RWPE2 (cell line): ENCODE data around the gene SLC41A3.

ENCODE experiments used
- ATAC-seq: fragments of 200-7000 bp; cut with Tn5 transposase; 3 replicates; pipeline ENCODE4 v1.9.1; 2021; ENCODE audit warnings: low read depth
- DNase-seq: peaks from one replicate; pipeline ENCODE4 v3.0.0-alpha.2; 2020; ENCODE audit warnings: low spot score
- H3K27ac ChIP-seq: fragments of 450-650 bp; 2 replicates; pipeline ENCODE4 v1.5.1; 2017; ENCODE audit warnings: mild to moderate bottlenecking; ENCODE audit not compliant: poor library complexity, severe bottlenecking
- H3K27me3 ChIP-seq: fragments of 250-450 bp; sonication (Bioruptor Pico); 2 replicates; pipeline ENCODE4 v1.5.1; 2021; ENCODE audit warnings: mild to moderate bottlenecking, moderate library complexity; ENCODE audit not compliant: insufficient read depth, poor library complexity, severe bottlenecking
- H3K36me3 ChIP-seq: fragments of 250-450 bp; sonication (Bioruptor Pico); 2 replicates; pipeline ENCODE4 v1.5.1; 2020; ENCODE audit warnings: low read depth, mild to moderate bottlenecking, moderate library complexity
- H3K4me1 ChIP-seq: fragments of 250-450 bp; sonication (Bioruptor Pico); 2 replicates; pipeline ENCODE4 v1.5.1; 2021; ENCODE audit warnings: mild to moderate bottlenecking, moderate library complexity; ENCODE audit not compliant: insufficient read depth, poor library complexity, severe bottlenecking
- H3K4me3 ChIP-seq: fragments of 250-450 bp; sonication (Bioruptor Pico); 2 replicates; pipeline ENCODE4 v1.5.1; 2021; ENCODE audit warnings: mild to moderate bottlenecking, moderate library complexity; ENCODE audit not compliant: severe bottlenecking
- H3K9me3 ChIP-seq: fragments of 250-450 bp; sonication (Bioruptor Pico); 2 replicates; pipeline ENCODE4 v1.5.1; 2021; ENCODE audit warnings: mild to moderate bottlenecking, moderate library complexity; ENCODE audit not compliant: severe bottlenecking
- TF ChIP-seq, protein P1 (sequence below): fragments of 450-650 bp; IDR thresholded peaks from one replicate; pipeline ENCODE4 v1.5.1; 2017; ENCODE audit warnings: mild to moderate bottlenecking, moderate library complexity; ENCODE audit not compliant: poor library complexity, severe bottlenecking

Gene SLC41A3

DNA sequence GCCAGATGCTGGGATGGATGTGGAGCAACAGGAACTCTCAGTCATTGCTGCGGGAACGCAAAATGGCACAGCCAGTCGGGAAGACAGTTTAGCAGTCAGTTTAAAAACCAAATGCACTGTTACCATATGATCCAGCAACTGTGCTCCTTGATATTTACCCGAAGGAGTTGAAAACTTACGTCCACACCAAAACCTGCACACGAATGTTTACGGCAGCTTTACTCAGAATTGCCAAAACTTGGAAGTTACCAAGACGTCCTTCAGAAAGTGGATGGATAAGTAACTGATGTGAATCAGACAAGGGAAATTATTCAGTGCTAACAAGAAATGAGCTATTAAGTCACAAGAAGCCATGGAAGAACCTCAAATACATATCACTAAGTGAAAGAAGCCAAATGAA is 36.1 kb upstream of the SLC41A3 start:
- no peaks in the 10 kb centered on the region for H3K9me3 ChIP-seq
- no peak overlapping the region for H3K27ac ChIP-seq
- DNase-seq, result no peak
- H3K4me3 ChIP-seq, result no peak overlapping the region
- H3K4me1 ChIP-seq, result no peaks in the 10 kb centered on the region
- ATAC-seq, result no peak
- no peaks in the 10 kb centered on the region for H3K36me3 ChIP-seq
- TF ChIP-seq, protein P1, sequence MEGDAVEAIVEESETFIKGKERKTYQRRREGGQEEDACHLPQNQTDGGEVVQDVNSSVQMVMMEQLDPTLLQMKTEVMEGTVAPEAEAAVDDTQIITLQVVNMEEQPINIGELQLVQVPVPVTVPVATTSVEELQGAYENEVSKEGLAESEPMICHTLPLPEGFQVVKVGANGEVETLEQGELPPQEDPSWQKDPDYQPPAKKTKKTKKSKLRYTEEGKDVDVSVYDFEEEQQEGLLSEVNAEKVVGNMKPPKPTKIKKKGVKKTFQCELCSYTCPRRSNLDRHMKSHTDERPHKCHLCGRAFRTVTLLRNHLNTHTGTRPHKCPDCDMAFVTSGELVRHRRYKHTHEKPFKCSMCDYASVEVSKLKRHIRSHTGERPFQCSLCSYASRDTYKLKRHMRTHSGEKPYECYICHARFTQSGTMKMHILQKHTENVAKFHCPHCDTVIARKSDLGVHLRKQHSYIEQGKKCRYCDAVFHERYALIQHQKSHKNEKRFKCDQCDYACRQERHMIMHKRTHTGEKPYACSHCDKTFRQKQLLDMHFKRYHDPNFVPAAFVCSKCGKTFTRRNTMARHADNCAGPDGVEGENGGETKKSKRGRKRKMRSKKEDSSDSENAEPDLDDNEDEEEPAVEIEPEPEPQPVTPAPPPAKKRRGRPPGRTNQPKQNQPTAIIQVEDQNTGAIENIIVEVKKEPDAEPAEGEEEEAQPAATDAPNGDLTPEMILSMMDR, result no peak
- no peaks in the 10 kb centered on the region for H3K27me3 ChIP-seq

DNA sequence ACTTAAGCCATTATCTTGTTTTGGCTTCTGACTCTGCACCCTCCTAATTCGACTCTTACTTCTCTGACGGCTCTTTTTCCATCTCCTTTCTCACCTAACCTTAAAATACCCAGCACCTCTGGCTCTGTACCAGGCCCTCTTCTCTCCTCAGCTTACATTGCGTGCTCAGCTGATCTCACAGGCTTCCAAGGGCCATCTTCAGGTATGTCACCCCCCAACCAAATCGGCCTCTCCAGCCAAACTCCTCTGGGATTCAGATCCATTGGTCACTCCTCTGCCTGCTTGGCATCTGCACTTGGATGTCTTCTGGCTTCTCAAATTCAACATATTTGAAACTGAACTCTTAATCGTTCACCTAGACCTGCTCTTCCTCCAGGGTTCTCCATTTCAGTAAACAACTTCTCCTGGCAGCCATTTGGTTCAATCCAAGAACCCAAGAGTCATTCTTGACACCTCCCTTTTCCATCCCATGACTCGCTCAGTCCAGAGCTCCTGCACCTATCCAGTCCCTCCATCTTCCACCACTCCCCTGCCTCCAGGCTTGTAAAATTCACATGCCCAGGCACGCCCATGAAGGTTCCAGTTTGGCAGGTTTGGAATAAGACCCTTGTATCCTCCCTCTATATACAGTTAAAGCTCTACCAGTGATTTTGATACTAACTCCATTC is 35.2 kb upstream of the SLC41A3 start:
- Histone ChIP-seq H3K27ac (no peak overlapping the region), H3K36me3 (no peaks in the 10 kb centered on the region), H3K4me1 (no peaks in the 10 kb centered on the region), H3K27me3 (no peaks in the 10 kb centered on the region), H3K4me3 (no peak overlapping the region), H3K9me3 (no peaks in the 10 kb centered on the region)
- TF ChIP-seq, protein P1, result no peak
- DNase-seq, result no peak
- ATAC-seq, result 0 out of 3 replicates have a peak, but pooled peaks have one; percentile 44

DNA sequence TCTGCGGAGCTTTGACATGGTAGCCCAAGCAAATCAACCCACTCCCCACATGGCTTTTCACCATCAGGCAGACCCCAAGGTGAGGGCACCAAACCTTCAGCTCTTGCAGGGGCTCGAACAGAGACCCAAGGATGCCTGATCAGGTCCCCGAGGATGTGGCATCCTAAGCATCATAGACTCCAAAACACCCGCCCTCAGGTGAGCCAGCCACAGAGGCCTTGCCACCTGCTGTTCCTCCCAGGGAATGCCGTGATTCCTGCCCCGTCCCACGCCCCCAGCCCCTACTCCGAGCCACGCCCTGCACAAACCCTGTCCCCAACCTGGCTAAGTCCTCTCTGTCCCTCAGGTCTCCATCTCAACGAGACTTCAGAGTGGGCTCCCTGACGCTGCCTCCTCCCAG is 34.7 kb upstream of the SLC41A3 start:
- TF ChIP-seq, protein P1, result no peak
- no peak for DNase-seq
- ATAC-seq, result no peak
- no peaks in the 10 kb centered on the region for H3K4me1 ChIP-seq
- no peaks in the 10 kb centered on the region for H3K36me3 ChIP-seq
- no peak overlapping the region for H3K4me3 ChIP-seq
- H3K9me3 ChIP-seq, result no peaks in the 10 kb centered on the region
- H3K27me3 ChIP-seq, result no peaks in the 10 kb centered on the region
- no peak overlapping the region for H3K27ac ChIP-seq

DNA sequence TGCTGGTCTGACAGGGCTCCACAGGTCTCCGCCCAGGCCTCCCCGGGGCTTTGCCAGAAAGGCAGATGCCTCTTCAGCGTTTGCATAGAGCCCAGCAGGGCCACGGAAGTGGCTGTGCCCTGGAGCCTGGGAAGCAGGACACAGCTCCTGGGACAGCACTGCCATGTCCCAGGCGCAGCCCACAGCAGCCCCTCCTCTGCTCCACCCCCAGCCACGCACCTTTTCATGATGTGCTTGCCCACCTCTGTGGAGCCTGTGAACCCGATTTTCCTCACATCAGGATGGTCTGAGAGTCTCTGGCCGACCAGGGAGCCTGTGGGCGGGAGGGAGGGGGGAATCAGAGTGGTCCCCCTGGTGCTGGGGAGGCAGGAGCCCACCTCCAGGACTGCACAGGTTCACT is 33.9 kb upstream of the SLC41A3 start:
- Histone ChIP-seq H3K36me3 (no peaks in the 10 kb centered on the region), H3K27ac (no peak overlapping the region), H3K27me3 (no peaks in the 10 kb centered on the region), H3K4me3 (no peak overlapping the region), H3K4me1 (no peaks in the 10 kb centered on the region), H3K9me3 (no peaks in the 10 kb centered on the region)
- DNase-seq (no peak), ATAC-seq (no peak)
- TF ChIP-seq, protein P1, result no peak

DNA sequence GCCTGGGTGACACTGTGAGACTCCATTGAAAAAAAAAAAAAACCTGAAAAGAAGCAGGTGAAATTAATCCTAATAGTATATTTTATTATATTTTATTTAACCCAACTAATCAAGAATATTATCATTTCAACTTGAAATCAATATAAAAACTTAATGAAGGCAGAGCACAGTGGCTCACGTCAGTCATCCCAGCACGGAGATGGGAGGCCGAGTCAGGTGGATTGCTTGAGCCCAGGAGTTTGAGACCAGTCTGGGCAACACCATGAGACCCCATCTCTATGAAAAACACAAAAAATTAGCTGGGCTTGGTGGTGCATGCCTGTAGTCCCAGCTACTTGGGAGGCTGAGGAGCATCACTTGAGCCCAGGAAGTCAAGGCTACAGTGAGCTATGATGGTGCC is 33.3 kb upstream of the SLC41A3 start:
- H3K4me1 ChIP-seq, result no peaks in the 10 kb centered on the region
- TF ChIP-seq, protein P1, result no peak
- H3K27ac ChIP-seq, result no peak overlapping the region

More for the DNA sequence above, 33.3 kb upstream of the SLC41A3 start:
- no peak for DNase-seq
- H3K36me3 ChIP-seq, result no peaks in the 10 kb centered on the region
- no peaks in the 10 kb centered on the region for H3K27me3 ChIP-seq
- no peak overlapping the region for H3K4me3 ChIP-seq
- H3K9me3 ChIP-seq, result no peaks in the 10 kb centered on the region
- ATAC-seq, result no peak
